ENCODE measurements around the gene BORCS6. TPM values are rescaled to one million over a fixed set of nuclear protein-coding genes. Genes with fewer than 3 reads are reported as not detected.

Gene BORCS6
- total RNA-seq, 4 donors from 2014 or later = 12.6 to 22.6 (median 17.9) TPM

DNA sequence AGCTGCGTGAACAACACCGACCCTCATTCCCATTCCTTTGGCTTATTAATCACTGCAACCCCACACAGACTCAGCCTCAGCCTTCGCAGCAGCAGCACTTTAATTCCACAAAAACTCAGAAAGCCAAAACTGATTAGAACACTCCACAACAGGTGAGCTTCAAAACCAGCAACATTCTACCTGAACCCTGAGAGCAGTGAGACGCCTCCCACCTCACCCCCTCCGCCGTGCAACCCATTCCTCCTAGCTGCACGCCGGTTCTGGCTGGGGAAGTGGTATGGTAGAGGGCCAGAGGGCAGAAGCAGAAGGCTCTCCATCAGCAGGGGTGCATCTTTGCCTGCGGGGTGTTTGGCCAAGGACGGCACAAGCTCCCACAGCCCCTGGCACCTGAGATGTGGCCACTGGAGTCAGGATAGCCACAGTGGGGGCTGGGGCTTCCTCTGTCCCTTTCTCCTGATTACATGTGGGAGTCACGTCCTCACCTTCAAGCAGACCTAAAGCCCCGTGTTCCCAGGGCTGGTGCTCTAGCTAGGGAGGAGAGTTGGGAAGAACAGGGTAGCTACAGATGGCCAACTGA, 1.6 kb downstream of the BORCS6 start:
- H3K36me3 ChIP-seq = no peaks in the 10 kb centered on the region
- peaks cover 3 to 32% (median 14%) of the 10 kb centered on the region in 4 donors for H3K4me1 ChIP-seq
- TF ChIP-seq POLR2A (IDR thresholded peaks at IDR 0.05) (no peak), CTCF (IDR thresholded peaks at IDR 0.05) (no peak)
- no peaks in the 10 kb centered on the region for H3K27me3 ChIP-seq
- no peaks in the 10 kb centered on the region for H3K9me3 ChIP-seq
- peak overlapping the region; percentile 94 to 99 (median 98) for H3K27ac ChIP-seq
- DNase-seq = peak in 1 of 3 donors; percentile 35
- H3K4me3 ChIP-seq = peak overlapping the region; percentile 83 to 93 (median 88)

- no peaks in the 10 kb centered on the region for H3K27me3 ChIP-seq
- H3K27ac ChIP-seq = peak overlapping the region; percentile 88 to 99 (median 96)
- H3K9me3 ChIP-seq = no peaks in the 10 kb centered on the region
- H3K36me3 ChIP-seq = no peaks in the 10 kb centered on the region
- TF ChIP-seq CTCF (IDR thresholded peaks at IDR 0.05) (no peak), POLR2A (IDR thresholded peaks at IDR 0.05) (peak; percentile 19 to 53)
- peak; percentile 73 to 94 (median 89) for DNase-seq
- H3K4me1 ChIP-seq = peaks cover 3 to 30% (median 14%) of the 10 kb centered on the region in 4 donors
- peak overlapping the region; percentile 74 to 93 (median 84) for H3K4me3 ChIP-seq
These were observed 2.3 kb downstream of the BORCS6 start for GRCh38 chr17:8187517-8188262.

DNA sequence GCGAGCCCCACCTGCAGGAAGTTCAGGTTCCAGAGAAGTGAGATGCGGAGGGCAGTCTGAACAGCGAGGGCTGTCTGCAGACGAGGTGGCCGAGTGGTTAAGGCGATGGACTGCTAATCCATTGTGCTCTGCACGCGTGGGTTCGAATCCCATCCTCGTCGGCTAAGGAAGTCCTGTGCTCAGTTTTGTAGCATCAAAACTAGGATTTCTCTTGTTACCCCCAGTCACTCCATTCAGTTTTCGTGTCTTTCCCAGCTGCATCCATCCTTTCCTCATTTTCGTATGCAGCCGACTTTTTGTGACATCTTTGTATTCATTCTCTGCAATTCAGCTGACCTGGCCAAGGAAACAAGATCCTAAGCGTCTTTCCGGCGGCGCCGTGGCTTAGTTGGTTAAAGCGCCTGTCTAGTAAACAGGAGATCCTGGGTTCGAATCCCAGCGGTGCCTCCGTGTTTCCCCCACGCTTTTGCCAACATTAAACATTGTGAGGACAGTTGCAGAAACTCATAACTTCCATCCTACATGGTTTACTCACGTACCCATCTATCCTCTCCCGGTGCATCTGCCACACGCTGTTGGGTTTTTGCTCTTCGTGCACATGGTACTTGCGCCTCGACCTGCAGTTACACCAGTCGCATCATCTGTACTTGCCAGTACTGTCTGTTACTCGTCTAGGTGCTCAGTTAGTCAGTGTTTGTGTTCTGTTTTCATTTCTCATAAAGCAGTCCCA, 3.0 kb downstream of the BORCS6 start:
- DNase-seq = peak; percentile 90 to 97 (median 93)

DNA sequence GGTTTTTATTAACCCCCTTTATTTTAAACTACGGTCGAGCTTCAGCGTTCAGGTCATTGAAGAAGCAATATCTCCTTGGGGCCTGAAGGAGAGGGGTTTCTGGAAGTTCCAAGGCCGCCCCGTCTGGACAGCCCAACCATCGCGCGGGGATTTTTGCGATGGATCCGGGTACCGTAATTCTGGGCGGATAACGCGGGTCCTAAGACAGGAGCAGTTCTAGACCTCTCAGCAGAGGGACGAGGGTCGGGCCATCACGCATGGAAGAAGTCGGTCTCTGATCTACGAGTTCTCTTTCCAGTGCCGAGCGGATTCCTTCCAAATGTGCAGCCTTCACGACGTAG, 3.6 kb downstream of the BORCS6 start:
- Histone ChIP-seq H3K4me3 (peak overlapping the region; percentile 74 to 93 (median 84)), H3K27me3 (no peaks in the 10 kb centered on the region), H3K36me3 (no peaks in the 10 kb centered on the region), H3K9me3 (no peaks in the 10 kb centered on the region), H3K4me1 (peaks cover 3 to 27% (median 12%) of the 10 kb centered on the region in 4 donors), H3K27ac (peak overlapping the region; percentile 88 to 99 (median 96))
- no peak for DNase-seq
- TF ChIP-seq POLR2A (IDR thresholded peaks at IDR 0.05) (no peak), CTCF (IDR thresholded peaks at IDR 0.05) (no peak)

More for the DNA sequence above, 3.0 kb downstream of the BORCS6 start:
- H3K9me3 ChIP-seq = no peaks in the 10 kb centered on the region
- peaks cover 3 to 29% (median 12%) of the 10 kb centered on the region in 4 donors for H3K4me1 ChIP-seq
- peak overlapping the region; percentile 74 to 93 (median 84) for H3K4me3 ChIP-seq
- no peaks in the 10 kb centered on the region for H3K36me3 ChIP-seq
- peak overlapping the region; percentile 88 to 99 (median 96) for H3K27ac ChIP-seq
- H3K27me3 ChIP-seq = no peaks in the 10 kb centered on the region
- TF ChIP-seq CTCF (IDR thresholded peaks at IDR 0.05) (peak in 4 of 6 experiments; percentile 32 to 57 (median 36)), POLR2A (IDR thresholded peaks at IDR 0.05) (peak in 1 of 2 donors; percentile 46)

DNA sequence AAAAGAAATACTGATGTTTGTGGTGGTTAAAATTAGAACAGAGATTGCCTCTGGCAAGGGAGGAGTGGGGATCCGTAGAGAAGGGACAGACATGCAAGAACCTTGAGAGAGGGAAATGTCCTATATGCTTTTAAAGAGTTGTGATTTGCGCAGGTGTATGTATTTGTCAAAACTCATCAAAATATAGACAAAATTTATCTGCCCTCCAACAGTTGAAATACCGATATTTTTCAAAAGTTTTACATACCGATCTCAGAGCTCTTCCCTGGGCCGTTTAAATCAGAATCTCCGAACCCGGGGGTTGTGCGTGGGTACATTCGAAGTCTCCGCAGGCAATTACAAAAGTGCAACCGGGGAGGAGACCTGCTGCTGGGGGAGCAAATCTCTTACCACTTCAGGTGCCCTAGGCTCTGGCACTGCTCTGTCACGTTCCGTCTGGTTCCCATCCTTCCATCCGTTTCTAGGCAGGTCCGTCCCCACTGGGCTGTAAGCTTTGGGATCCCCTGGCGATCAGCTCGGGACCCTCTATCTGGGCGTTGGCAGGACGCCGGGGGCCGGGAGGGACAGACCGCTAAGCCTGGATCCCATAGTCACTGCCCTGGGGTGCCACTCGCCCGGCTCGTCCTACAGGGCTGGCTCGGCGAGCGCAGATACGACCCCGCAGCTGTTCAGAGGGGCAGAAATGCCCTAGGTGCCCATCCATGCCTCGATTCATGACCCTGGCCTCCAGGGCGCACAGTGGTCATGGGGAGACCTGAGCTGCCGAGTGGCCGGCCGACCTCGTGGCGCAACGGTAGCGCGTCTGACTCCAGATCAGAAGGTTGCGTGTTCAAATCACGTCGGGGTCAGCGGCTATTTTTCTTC, 4.2 kb downstream of the BORCS6 start:
- H3K36me3 ChIP-seq = no peaks in the 10 kb centered on the region
- TF ChIP-seq POLR2A (IDR thresholded peaks at IDR 0.05) = peak; percentile 36 to 47
- no peak for TF ChIP-seq CTCF (IDR thresholded peaks at IDR 0.05)
- H3K4me1 ChIP-seq = peaks cover 3 to 21% (median 12%) of the 10 kb centered on the region in 4 donors
- H3K9me3 ChIP-seq = no peaks in the 10 kb centered on the region
- peak overlapping the region; percentile 88 to 99 (median 96) for H3K27ac ChIP-seq
- H3K27me3 ChIP-seq = no peaks in the 10 kb centered on the region
- DNase-seq = peak; percentile 92 to 97 (median 95)
- H3K4me3 ChIP-seq = peak overlapping the region; percentile 74 to 93 (median 84)

All from Peyer's patch (tissue), 4 donors.